GM04504 (cell line): ENCODE results near the gene ANGPTL2.
A peak's percentile ranks its signal among the peaks of the same experiment; 100 is the strongest.

ENCODE experiments used
- DNase-seq: peaks from one replicate; pipeline ENCODE4 v3.0.0-alpha.2; 2012; ENCODE audit warnings: low read depth

The ANGPTL2 gene

GRCh38 chr9:127075624-127076372, 46.6 kb downstream of the ANGPTL2 start:
- DNase-seq = no peak

GRCh38 chr9:127074561-127075548, 47.6 kb downstream of the ANGPTL2 start:
- no peak for DNase-seq

- no peak for DNase-seq
Measured at GRCh38 chr9:127067603-127068220, 54.7 kb downstream of the ANGPTL2 start.

GRCh38 chr9:127066851-127067136, 55.6 kb downstream of the ANGPTL2 start:
- DNase-seq = no peak

GRCh38 chr9:127066060-127066850, 56.2 kb downstream of the ANGPTL2 start:
- DNase-seq = no peak

GRCh38 chr9:127065592-127065991, 56.8 kb downstream of the ANGPTL2 start:
- peak; percentile 40 for DNase-seq

GRCh38 chr9:127064335-127064734, 58.1 kb downstream of the ANGPTL2 start:
- DNase-seq = no peak

- no peak for DNase-seq
Measured at GRCh38 chr9:127061411-127061810, 61.0 kb downstream of the ANGPTL2 start.

GRCh38 chr9:127059765-127060361, 62.6 kb downstream of the ANGPTL2 start:
- no peak for DNase-seq

GRCh38 chr9:127059030-127059429, 63.4 kb downstream of the ANGPTL2 start:
- no peak for DNase-seq

GRCh38 chr9:127058645-127059021, 63.8 kb downstream of the ANGPTL2 start:
- no peak for DNase-seq

GRCh38 chr9:127058011-127058644, 64.3 kb downstream of the ANGPTL2 start:
- DNase-seq = no peak

- no peak for DNase-seq
Measured at GRCh38 chr9:127056446-127056845, 66.0 kb downstream of the ANGPTL2 start.

- DNase-seq = no peak
Measured at GRCh38 chr9:127055745-127056402, 66.6 kb downstream of the ANGPTL2 start.

GRCh38 chr9:127053960-127054359, 68.5 kb downstream of the ANGPTL2 start:
- DNase-seq = no peak

- DNase-seq = no peak
Measured at GRCh38 chr9:127053057-127053821, 69.2 kb downstream of the ANGPTL2 start.

GRCh38 chr9:127051881-127052595, 70.4 kb downstream of the ANGPTL2 start:
- no peak for DNase-seq

- no peak for DNase-seq
Measured at GRCh38 chr9:127050591-127051001, 71.8 kb downstream of the ANGPTL2 start.

- DNase-seq = no peak
Measured at GRCh38 chr9:127050152-127050551, 72.3 kb downstream of the ANGPTL2 start.
